H1 (cell line): ENCODE results near the gene SLC39A13. TPM values are rescaled to one million over a fixed set of nuclear protein-coding genes. Genes with fewer than 3 reads are reported as not detected.

Source experiments
- CTCF ChIA-PET: fragments of 300-600 bp; sonication (Branson Sonifier 250); formaldehyde crosslinking; loops from one replicate; lab custom pipeline; 2021; ENCODE audit not compliant: partially characterized antibody; lab: Charles Lee
- POLR2A ChIA-PET: fragments of 300-600 bp; sonication (Branson Sonifier 250); formaldehyde crosslinking; loops from one replicate; lab custom pipeline; 2021; ENCODE audit warnings: inconsistent platforms; ENCODE audit not compliant: partially characterized antibody; lab: Charles Lee
- DNase-seq, 2 experiments: peaks; one replicate each; pipeline versions ENCODE4 v3.0.0 to v3.0.0-alpha.2; 2010 to 2022; ENCODE audit warnings: low spot score in 2 of 2, low read depth in 1 of 2, mixed read lengths in 1 of 2
- FAIRE-seq: peaks from 2 replicates; lab custom pipeline; 2011; peaks lifted over from hg19 to GRCh38; lab: Jason Lieb, UNC
- H2AFZ ChIP-seq: 2 replicates; pipeline ENCODE4 v1.8.1; 2012; ENCODE audit warnings: low read length, inconsistent platforms
- H2AK5ac ChIP-seq: 2 replicates; pipeline ENCODE4 v1.6.1; 2013; ENCODE audit warnings: low read depth, low read length
- H2BK120ac ChIP-seq: replicated peaks from 2 replicates; pipeline ENCODE3; 2013; ENCODE audit warnings: low read depth, low read length, inconsistent platforms
- H2BK12ac ChIP-seq: 2 replicates; pipeline ENCODE4 v1.6.1; 2013; ENCODE audit warnings: low read depth, low read length
- H2BK15ac ChIP-seq: 2 replicates; pipeline ENCODE4 v1.6.1; 2013; ENCODE audit warnings: low read length
- H2BK20ac ChIP-seq: 2 replicates; pipeline ENCODE4 v1.6.1; 2013; ENCODE audit warnings: low read length
- H2BK5ac ChIP-seq: 2 replicates; pipeline ENCODE4 v1.6.1; 2013; ENCODE audit warnings: low read depth, low read length
- H3K14ac ChIP-seq: 2 replicates; pipeline ENCODE4 v1.6.1; 2013; ENCODE audit warnings: inconsistent platforms; ENCODE audit not compliant: insufficient read length
- H3K18ac ChIP-seq: 2 replicates; pipeline ENCODE4 v1.6.1; 2013; ENCODE audit warnings: low read length; ENCODE audit errors: extremely low read depth
- H3K23ac ChIP-seq: 2 replicates; pipeline ENCODE4 v1.6.1; 2013; ENCODE audit warnings: inconsistent platforms; ENCODE audit not compliant: insufficient read length
- H3K23me2 ChIP-seq: 2 replicates; pipeline ENCODE4 v1.6.1; 2013; ENCODE audit warnings: low read depth, low read length
- H3K27ac ChIP-seq: 2 replicates; pipeline ENCODE4 v1.6.1; 2011; ENCODE audit warnings: low read depth, low read length, inconsistent platforms
- H3K27me3 ChIP-seq, 4 experiments: replicated peaks in 1 of 4; 1 replicate in 1 of 4; 2 replicates in 3 of 4; pipeline versions ENCODE4 v1.6.1 to v1.8.1; 2011 to 2013; ENCODE audit warnings: low read length in 3 of 4, mild to moderate bottlenecking in 3 of 4, inconsistent platforms in 2 of 4, mixed read lengths in 2 of 4, moderate library complexity in 1 of 4; ENCODE audit not compliant: control insufficient read depth in 3 of 4, insufficient read depth in 3 of 4; ENCODE audit errors: extremely low read depth in 1 of 4
- H3K36me3 ChIP-seq, 4 experiments: 2 replicates each; pipeline versions ENCODE4 v1.6.1 to v1.8.1; 2011 to 2013; ENCODE audit warnings: mild to moderate bottlenecking in 4 of 4, low read length in 3 of 4, moderate library complexity in 2 of 4, control low read depth in 1 of 4, inconsistent platforms in 1 of 4; ENCODE audit not compliant: insufficient read depth in 4 of 4, control insufficient read depth in 2 of 4
- H3K4ac ChIP-seq: replicated peaks from 2 replicates; pipeline ENCODE3; 2013; ENCODE audit warnings: low read length, low read depth, mixed read lengths, inconsistent platforms; ENCODE audit not compliant: insufficient read length
- H3K4me1 ChIP-seq, 4 experiments: replicated peaks in 1 of 4; 1 replicate in 1 of 4; 2 replicates in 3 of 4; pipeline versions ENCODE4 v1.6.1 to v1.8.1; 2011 to 2013; ENCODE audit warnings: low read length in 3 of 4, inconsistent platforms in 2 of 4, mixed read lengths in 1 of 4; ENCODE audit not compliant: insufficient read depth in 4 of 4, control insufficient read depth in 3 of 4
- H3K4me2 ChIP-seq, 2 experiments: 2 replicates each; pipeline versions ENCODE4 v1.6.1 to v1.8.1; 2011 to 2013; ENCODE audit warnings: low read depth in 2 of 2, low read length in 2 of 2, control low read depth in 1 of 2, inconsistent platforms in 1 of 2, mild to moderate bottlenecking in 1 of 2; ENCODE audit not compliant: insufficient read depth in 1 of 2
- H3K4me3 ChIP-seq, 4 experiments: fragments of 200-600, 300-600 bp in 1 of 4; sonication (generic), shearing (Covaris generic), sonication (Bioruptor Twin) in 1 of 4; 2 replicates each; pipeline versions ENCODE4 v1.5.1 to v1.8.1; 2011 to 2016; ENCODE audit warnings: low read length in 4 of 4, low read depth in 3 of 4, control low read depth in 2 of 4, inconsistent platforms in 2 of 4, mild to moderate bottlenecking in 2 of 4, mixed read lengths in 1 of 4, moderate library complexity in 1 of 4; ENCODE audit not compliant: insufficient read depth in 2 of 4; ENCODE audit errors: extremely low read depth in 1 of 4
- H3K56ac ChIP-seq: replicated peaks from 2 replicates; pipeline ENCODE3; 2013; ENCODE audit warnings: low read depth, mild to moderate bottlenecking, mixed read lengths, low read length, inconsistent platforms; ENCODE audit not compliant: insufficient read length
- H3K79me1 ChIP-seq: 2 replicates; pipeline ENCODE4 v1.6.1; 2013; ENCODE audit warnings: low read depth, low read length, control low read depth
- H3K79me2 ChIP-seq, 2 experiments: 2 replicates each; pipeline versions ENCODE4 v1.6.1 to v1.8.1; 2012 to 2013; ENCODE audit warnings: low read length in 2 of 2, mild to moderate bottlenecking in 2 of 2, inconsistent platforms in 1 of 2; ENCODE audit not compliant: insufficient read depth in 2 of 2, control insufficient read depth in 1 of 2
- H3K9ac ChIP-seq, 4 experiments: replicated peaks in 1 of 4; 1 replicate in 1 of 4; 2 replicates in 3 of 4; pipeline versions ENCODE4 v1.6.1 to v1.8.1; 2011 to 2013; ENCODE audit warnings: low read depth in 3 of 4, low read length in 3 of 4, control low read depth in 2 of 4, mild to moderate bottlenecking in 2 of 4, moderate library complexity in 2 of 4, inconsistent platforms in 1 of 4; ENCODE audit errors: extremely low read depth in 1 of 4
- H3K9me3 ChIP-seq, 2 experiments: 2 replicates each; pipeline versions ENCODE4 v1.6.1 to v1.8.1; 2012 to 2013; ENCODE audit warnings: mild to moderate bottlenecking in 2 of 2, moderate library complexity in 2 of 2, control low read depth in 1 of 2, inconsistent platforms in 1 of 2, low read depth in 1 of 2, low read length in 1 of 2, mixed read lengths in 1 of 2; ENCODE audit not compliant: insufficient read depth in 2 of 2
- H4K20me1 ChIP-seq, 2 experiments: replicated peaks in 1 of 2; 2 replicates each; pipeline versions ENCODE3 to v1.8.1; 2011 to 2013; ENCODE audit warnings: inconsistent platforms in 2 of 2, low read length in 2 of 2, mild to moderate bottlenecking in 1 of 2; ENCODE audit not compliant: insufficient read depth in 2 of 2, control insufficient read depth in 1 of 2
- H4K5ac ChIP-seq: 2 replicates; pipeline ENCODE4 v1.6.1; 2013; ENCODE audit warnings: low read length, low read depth, mixed read lengths, inconsistent platforms; ENCODE audit not compliant: insufficient read length
- H4K8ac ChIP-seq: 2 replicates; pipeline ENCODE4 v1.8.0; 2013; ENCODE audit warnings: mild to moderate bottlenecking, moderate library complexity, low read length, inconsistent platforms; ENCODE audit not compliant: insufficient read depth; ENCODE audit errors: extremely low read depth
- H4K91ac ChIP-seq: replicated peaks from 2 replicates; pipeline ENCODE3; 2013; ENCODE audit warnings: low read length, mixed read lengths, inconsistent platforms; ENCODE audit not compliant: insufficient read length
- BCL11A ChIP-seq, 2 experiments: IDR thresholded peaks; one replicate each; pipeline ENCODE4 v1.6.1; 2011; ENCODE audit warnings: low read depth in 2 of 2, low read length in 2 of 2, mild to moderate bottlenecking in 2 of 2
- CBX5 ChIP-seq: fragments of 300-800, 300-1000 bp; sonication (generic); IDR thresholded peaks from 2 replicates; pipeline ENCODE4 v1.7.1; 2016; ENCODE audit warnings: antibody characterized with exemption, low read length, low read depth
- CBX8 ChIP-seq: fragments of 300-800, 300-1000 bp; sonication (generic); IDR thresholded peaks from 2 replicates; pipeline ENCODE4 v1.7.1; 2016; ENCODE audit warnings: low read depth, low read length, borderline replicate concordance
- CTCF ChIP-seq, 3 experiments: IDR thresholded peaks; 1 replicate in 2 of 3; 2 replicates in 1 of 3; pipeline versions ENCODE4 v1.5.1 to v1.6.1; 2011; ENCODE audit warnings: low read length in 3 of 3, mild to moderate bottlenecking in 3 of 3, inconsistent platforms in 2 of 3, low read depth in 1 of 3, moderate library complexity in 1 of 3; ENCODE audit not compliant: insufficient read depth in 1 of 3; ENCODE audit errors: control extremely low read depth in 1 of 3
- EZH2 ChIP-seq: fragments of 200-600 bp; sonication (generic); IDR thresholded peaks from 2 replicates; pipeline ENCODE4 v1.7.1; 2012; ENCODE audit warnings: low read depth, mild to moderate bottlenecking, moderate library complexity, low read length, inconsistent platforms; ENCODE audit not compliant: severe bottlenecking
- FOSL1 ChIP-seq: IDR thresholded peaks from 2 replicates; pipeline ENCODE4 v1.6.1; 2011; ENCODE audit warnings: mild to moderate bottlenecking, low read depth, low read length, moderate library complexity; ENCODE audit not compliant: insufficient read depth
- MAFK ChIP-seq: IDR thresholded peaks from 2 replicates; pipeline ENCODE4 v1.6.1; 2012; ENCODE audit warnings: low read depth, mild to moderate bottlenecking, improper control_type of control experiment, low read length
- PHF8 ChIP-seq: fragments of 200-600 bp; sonication (generic); conservative IDR thresholded peaks from 2 replicates; pipeline ENCODE4 v1.7.1; 2012; ENCODE audit warnings: low read depth, mild to moderate bottlenecking, inconsistent platforms, low read length, moderate library complexity
- POU5F1 ChIP-seq: IDR thresholded peaks from 2 replicates; pipeline ENCODE4 v1.6.1; 2011; ENCODE audit warnings: low read depth, mild to moderate bottlenecking, low read length, moderate library complexity
- RFX5 ChIP-seq: IDR thresholded peaks from 2 replicates; pipeline ENCODE4 v1.6.1; 2011; ENCODE audit warnings: low read depth, low read length, improper control_type of control experiment, borderline replicate concordance
- TAF1 ChIP-seq: IDR thresholded peaks from 2 replicates; pipeline ENCODE4 v1.6.1; 2011; ENCODE audit warnings: mild to moderate bottlenecking, low read depth, low read length
- WGBS, 2 experiments: shearing (Covaris generic) in 1 of 2; methylation state at CpG; one replicate each; pipeline versions ENCODE4 v1.1.6 to v1.1.7; 2013 to 2015; ENCODE audit warnings: low lambda C conversion rate in 2 of 2, mixed read lengths in 2 of 2, inconsistent platforms in 1 of 2, low coverage in 1 of 2, missing lambda C conversion rate in 1 of 2; ENCODE audit not compliant: insufficient replicate concordance in 2 of 2, insufficient coverage in 1 of 2, insufficient read length in 1 of 2; ENCODE audit errors: extremely low coverage in 1 of 2, missing lambda C conversion rate in 1 of 2; 5-methylcytosine and 5-hydroxymethylcytosine counted together
- polyA plus RNA-seq, 7 experiments: library from polyadenylated mRNA; depleted of rRNA in 3 of 7; stranded (reverse) in 5 of 7; unstranded in 2 of 7; fragments of >200 nt in 5 of 7; fragments of 200-250 nt in 2 of 7; gene quantifications; 1 replicate in 5 of 7; 2 replicates in 1 of 7; 4 replicates in 1 of 7; pipeline versions ENCODE4 v1.2.1 to v1.2.3, GENCODE V29; 2011 to 2013; ENCODE audit warnings: missing spikeins in 2 of 7, mixed read lengths in 2 of 7
- total RNA-seq: library from RNA; stranded (reverse); fragmentation: NEBNext Ultra II Directional; extraction: Animal tissue kit (Norgen Biotek cat#: 25700); gene quantifications from 2 replicates; pipeline ENCODE4 v1.2.1, GENCODE V29; 2021

The SLC39A13 gene
- total and polyA plus RNA-seq, 2 of the 8 experiments (the other 6 are each of a cell fraction or from before 2014, with no cell fraction given): 23.2 to 30.0 TPM

GRCh38 chr11:47384498-47384897, 23.9 kb upstream of the SLC39A13 start:
- DNase-seq: no peak
- no peak overlapping the region for H2AFZ ChIP-seq
- no peak for TF ChIP-seq MAFK
- no peak for TF ChIP-seq CBX8
- TF ChIP-seq CTCF (IDR thresholded peaks at IDR 0.05; ENCODE audit: control extremely low read depth in 1 of 3, insufficient read depth in 1 of 3, low read depth in 1 of 3, low read length in 3 of 3): no peak
- TF ChIP-seq BCL11A (IDR thresholded peaks at IDR 0.05; ENCODE audit: low read depth in 2 of 2, low read length in 2 of 2): no peak
- no peak for TF ChIP-seq EZH2
- TF ChIP-seq FOSL1: no peak
- no peak for TF ChIP-seq PHF8
- TF ChIP-seq TAF1: no peak
- no peak for TF ChIP-seq CBX5
- no peak for TF ChIP-seq POU5F1
- TF ChIP-seq RFX5: no peak

More at GRCh38 chr11:47384498-47384897, 23.9 kb upstream of the SLC39A13 start:
- no peak overlapping the region for H3K27ac ChIP-seq
- no peak overlapping the region for H2BK5ac ChIP-seq
- H4K5ac ChIP-seq: no peak overlapping the region
- H4K8ac ChIP-seq: no peak overlapping the region
- 88% methylated on average over 4 of the region's 4 CpGs; no CpG with 5 or more reads in 1 of the 2 experiments for WGBS, 2 experiments
- H3K9me3 ChIP-seq: no peaks in the 10 kb centered on the region
- FAIRE-seq: no peak
- H3K4me2 ChIP-seq: no peak overlapping the region
- H3K23ac ChIP-seq: no peak overlapping the region
- H2BK15ac ChIP-seq: no peak overlapping the region
- no peak overlapping the region for H2BK120ac ChIP-seq
- H3K4ac ChIP-seq: no peak overlapping the region
- H2AK5ac ChIP-seq: no peak overlapping the region
- no peaks in the 10 kb centered on the region for H3K27me3 ChIP-seq
- H3K18ac ChIP-seq: no peak overlapping the region
- no peak overlapping the region for H3K14ac ChIP-seq
- H4K20me1 ChIP-seq: peaks cover 0 to 2% of the 10 kb centered on the region in 2 experiments
- H2BK12ac ChIP-seq: no peak overlapping the region
- H4K91ac ChIP-seq: no peak overlapping the region
- H3K56ac ChIP-seq: no peak overlapping the region
- no peaks in the 10 kb centered on the region for H3K79me2 ChIP-seq
- ChIA-PET CTCF (interaction anchor here (0.7 to 10.7 kb wide), 2 partner anchors 11 to 760 kb away, joined by 3 to 78 read pairs; no protein-coding TSS in a partner anchor), POLR2A (interaction anchor here (0.7 to 0.8 kb wide), 2 partner anchors 135 to 255 kb away, joined by 3 to 4 read pairs; no protein-coding TSS in a partner anchor)
- H3K36me3 ChIP-seq: no peaks in the 10 kb centered on the region
- no peak overlapping the region for H2BK20ac ChIP-seq
- H3K79me1 ChIP-seq: no peaks in the 10 kb centered on the region
- H3K23me2 ChIP-seq: peaks cover 7% of the 10 kb centered on the region; the same call in 1 of the 2 replicates
- H3K9ac ChIP-seq: no peak overlapping the region
- H3K4me3 ChIP-seq: no peak overlapping the region
- H3K4me1 ChIP-seq: no peaks in the 10 kb centered on the region; a peak in 1 of 7 replicates
